ENCODE data around the gene TIMP4.

Gene TIMP4

DNA sequence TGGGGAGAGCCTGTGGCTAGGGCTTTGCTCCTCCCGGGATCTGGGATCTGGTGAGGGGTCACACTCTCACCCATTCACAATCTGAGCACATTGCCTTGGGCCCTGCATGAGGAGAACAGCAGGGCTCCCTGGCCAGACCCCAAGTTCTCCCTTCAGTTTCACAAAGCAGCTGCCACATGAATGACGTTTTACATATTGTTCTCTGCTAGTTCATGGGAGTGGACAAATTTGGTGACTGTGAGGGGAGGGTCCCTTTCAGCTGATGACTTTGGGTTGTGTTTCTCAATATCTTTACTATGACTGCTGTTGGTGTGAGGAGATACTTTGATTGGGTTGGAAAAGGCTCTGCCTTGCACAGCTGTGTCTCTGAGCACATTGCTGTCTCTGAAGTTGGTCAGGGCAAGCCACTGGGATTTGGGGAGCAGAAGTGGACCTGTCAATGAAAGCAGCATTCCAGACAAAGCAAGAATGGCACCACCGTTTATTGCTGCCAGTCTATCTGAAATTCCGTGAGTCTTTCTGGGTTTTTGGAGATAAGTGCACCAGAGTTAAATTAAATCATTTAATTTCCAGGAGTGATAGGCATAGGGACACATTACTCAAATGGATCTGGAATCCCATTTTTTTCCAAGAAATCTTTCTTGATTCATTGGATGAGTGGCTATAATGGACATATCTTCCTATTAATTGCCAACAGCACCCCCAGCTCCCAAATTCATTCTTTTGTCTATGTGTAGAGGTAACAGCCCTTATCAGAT is 10.3 kb downstream of the TIMP4 start:
- TF ChIP-seq, protein P1, sequence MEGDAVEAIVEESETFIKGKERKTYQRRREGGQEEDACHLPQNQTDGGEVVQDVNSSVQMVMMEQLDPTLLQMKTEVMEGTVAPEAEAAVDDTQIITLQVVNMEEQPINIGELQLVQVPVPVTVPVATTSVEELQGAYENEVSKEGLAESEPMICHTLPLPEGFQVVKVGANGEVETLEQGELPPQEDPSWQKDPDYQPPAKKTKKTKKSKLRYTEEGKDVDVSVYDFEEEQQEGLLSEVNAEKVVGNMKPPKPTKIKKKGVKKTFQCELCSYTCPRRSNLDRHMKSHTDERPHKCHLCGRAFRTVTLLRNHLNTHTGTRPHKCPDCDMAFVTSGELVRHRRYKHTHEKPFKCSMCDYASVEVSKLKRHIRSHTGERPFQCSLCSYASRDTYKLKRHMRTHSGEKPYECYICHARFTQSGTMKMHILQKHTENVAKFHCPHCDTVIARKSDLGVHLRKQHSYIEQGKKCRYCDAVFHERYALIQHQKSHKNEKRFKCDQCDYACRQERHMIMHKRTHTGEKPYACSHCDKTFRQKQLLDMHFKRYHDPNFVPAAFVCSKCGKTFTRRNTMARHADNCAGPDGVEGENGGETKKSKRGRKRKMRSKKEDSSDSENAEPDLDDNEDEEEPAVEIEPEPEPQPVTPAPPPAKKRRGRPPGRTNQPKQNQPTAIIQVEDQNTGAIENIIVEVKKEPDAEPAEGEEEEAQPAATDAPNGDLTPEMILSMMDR (conservative IDR thresholded peaks at IDR 0.05) = no peak
- peak overlapping the region; percentile 48 for H3K27ac ChIP-seq

DNA sequence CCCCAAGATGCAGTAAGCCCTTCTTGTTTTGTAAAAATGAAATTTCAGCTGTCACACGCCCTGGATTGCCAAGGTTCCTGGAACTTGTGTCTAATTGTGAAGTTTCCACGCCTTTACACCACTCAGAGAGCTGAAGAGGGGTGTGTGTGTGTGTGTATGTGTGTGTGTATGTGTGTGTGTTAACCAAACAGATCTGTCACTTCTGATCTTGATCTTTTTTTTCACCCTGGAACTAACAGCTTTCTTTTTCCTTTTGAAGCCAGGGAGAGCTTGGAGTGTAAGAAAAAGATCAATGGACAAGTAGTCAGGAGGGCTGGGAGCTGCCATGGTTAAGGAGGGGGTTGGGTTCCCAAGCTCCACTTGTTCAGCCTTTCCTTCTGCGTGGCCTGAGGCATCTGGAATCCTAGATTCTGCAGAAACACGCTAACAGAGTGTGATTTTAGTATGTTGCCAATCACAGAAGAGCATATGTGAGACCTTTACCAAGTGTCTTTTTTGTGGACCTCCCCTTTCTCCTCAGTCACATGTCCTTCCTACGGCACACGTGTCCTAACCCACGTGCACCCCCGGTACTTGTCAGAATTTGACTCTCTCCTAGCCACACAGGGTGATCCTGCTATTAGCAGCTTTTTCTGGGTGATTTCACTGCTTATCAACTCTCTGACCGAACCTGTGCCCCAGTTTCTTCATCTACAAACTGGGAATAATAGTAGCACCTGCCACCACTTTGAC is 11.5 kb downstream of the TIMP4 start:
- H3K27ac ChIP-seq = no peak overlapping the region
- TF ChIP-seq, protein P1 (conservative IDR thresholded peaks at IDR 0.05) = no peak

DNA sequence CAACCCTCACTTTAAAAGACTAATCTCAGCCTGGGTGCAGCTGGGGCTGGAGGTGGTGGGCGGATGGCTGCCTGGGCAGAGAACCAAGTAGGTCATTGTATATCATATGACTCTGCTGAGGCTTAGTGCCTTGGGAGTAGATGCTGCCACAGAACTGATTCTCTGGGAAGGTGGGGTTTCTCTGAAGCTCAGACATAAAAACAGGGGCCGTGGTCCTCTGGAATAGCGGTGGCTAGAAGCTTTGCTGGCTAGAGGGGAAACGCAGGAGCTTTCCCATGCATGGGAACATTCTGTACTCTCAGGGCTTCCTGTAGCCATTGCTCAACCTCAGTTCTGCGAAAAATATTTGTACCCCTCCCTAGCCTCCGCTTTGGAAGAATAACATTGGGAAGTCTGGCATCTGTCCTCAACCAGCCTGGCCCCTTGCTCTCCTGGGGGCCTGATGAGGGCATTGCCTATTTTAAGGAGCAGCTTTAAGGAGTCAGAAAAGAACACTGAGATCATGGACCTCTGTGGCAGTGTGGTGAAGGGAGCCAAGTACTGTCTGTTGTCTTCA is 14.7 kb downstream of the TIMP4 start:
- TF ChIP-seq, protein P1 (conservative IDR thresholded peaks at IDR 0.05) = no peak
- H3K27ac ChIP-seq = no peak overlapping the region

DNA sequence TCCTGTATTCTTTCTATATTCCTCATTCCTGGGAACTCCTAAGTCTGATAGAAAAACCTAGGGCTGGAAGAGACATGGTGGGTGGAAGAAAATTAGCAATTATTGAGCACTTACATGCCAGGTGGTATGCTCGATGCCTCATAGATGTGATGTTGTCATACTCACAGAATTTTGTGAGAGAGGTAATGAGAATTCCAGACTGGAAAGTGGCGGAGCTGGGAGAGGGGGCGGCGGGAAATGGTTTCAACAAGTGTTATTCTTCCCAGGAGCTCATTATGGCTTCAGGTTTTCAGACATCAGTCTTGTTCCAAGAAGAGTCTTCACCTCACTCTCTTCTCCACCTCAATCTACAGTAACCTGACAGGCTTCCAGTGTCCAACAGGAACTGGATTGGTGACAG is 16.2 kb downstream of the TIMP4 start:
- TF ChIP-seq, protein P1 (conservative IDR thresholded peaks at IDR 0.05) = no peak
- H3K27ac ChIP-seq = no peak overlapping the region

DNA sequence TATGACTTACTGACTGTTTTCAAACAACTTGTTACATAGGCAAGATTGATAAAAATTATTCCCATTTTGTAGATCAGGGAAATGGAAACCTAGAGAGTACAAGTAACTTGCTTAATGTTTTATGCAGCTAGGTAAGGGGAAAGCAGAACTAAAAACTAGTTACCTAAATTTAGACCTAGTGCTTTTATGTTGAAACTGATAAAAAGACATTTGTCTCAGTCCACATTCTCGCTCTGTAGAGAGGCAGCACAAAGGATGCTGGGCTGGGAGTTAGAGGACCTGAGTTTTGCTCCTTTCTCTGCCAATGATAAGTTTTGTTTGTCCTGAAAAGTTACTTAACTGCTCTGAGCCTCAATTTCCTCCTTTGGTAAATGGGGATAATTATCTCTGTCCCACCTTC is 17.4 kb downstream of the TIMP4 start:
- TF ChIP-seq, protein P1 (conservative IDR thresholded peaks at IDR 0.05) = no peak

DNA sequence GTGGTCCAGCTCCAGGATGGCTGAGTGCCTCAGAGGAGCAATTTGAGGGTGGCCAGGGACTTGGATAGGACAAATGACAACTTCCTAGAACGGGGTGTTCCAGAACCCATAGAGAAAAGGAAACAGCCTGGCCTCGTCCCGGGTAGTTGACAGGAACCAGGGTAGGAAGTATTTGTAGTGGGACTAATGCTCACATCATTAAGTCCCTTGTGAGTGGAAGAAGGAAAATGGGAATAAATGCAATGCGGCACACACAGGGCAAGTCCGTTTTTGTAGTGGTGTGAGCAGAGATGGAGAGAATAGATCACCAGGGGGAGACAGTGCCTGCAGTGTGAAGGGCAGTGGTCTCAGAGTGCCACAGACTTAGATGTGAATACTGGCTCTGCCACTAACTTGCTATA is 19.6 kb downstream of the TIMP4 start:
- no peak overlapping the region for H3K27ac ChIP-seq
- TF ChIP-seq, protein P1 (conservative IDR thresholded peaks at IDR 0.05) = peak; percentile 70

More for the DNA sequence above, 17.4 kb downstream of the TIMP4 start:
- no peak overlapping the region for H3K27ac ChIP-seq

DNA sequence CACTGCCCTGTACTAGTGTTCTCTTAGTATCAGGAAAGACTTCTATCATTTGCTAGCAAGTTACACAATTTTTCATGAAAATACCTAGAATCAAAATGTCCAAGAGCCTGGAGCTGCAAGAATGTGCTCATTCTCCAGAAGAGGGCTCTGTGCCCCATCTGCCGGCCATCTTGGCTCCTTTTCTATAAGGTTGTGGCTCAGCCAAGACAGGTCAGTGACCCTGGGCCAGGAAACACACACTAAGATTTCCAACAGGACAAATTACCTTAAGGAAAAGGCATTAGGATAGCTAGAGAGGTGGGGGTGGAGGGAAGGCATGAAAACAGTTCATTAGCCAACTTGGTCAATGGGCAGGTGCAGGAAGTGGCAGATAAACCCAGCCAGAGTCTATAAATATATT is 20.7 kb downstream of the TIMP4 start:
- TF ChIP-seq, protein P1 (conservative IDR thresholded peaks at IDR 0.05) = peak; percentile 75
- H3K27ac ChIP-seq = no peak overlapping the region

Data from VCaP (cell line).